ENCODE measurements around the gene CMPK1.
"Not testable (repeated sequence)": the region's sequence is repeated elsewhere in the genome, so short reads cannot be mapped to it uniquely, and the experiment has no call there.

DNA sequence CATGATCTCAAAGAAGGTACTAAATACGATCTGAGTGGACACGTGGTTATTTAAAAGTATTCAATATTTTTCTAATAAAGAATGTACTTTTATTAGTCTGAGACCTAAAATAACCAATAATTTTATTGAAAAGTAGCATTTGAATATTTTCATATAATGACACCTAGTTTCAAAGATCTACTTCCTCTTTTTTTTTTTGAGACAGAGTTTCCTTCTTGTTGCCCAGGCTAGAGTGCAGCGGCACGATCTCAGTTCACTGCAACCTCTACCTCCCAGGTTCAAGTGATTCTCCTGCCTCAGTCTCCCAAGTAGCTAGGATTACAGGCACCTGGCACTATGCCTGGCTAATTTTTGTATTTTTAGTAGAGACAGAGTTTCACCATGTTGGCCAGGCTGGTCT, 45.5 kb upstream of the CMPK1 start:
- TF ChIP-seq, protein P1, sequence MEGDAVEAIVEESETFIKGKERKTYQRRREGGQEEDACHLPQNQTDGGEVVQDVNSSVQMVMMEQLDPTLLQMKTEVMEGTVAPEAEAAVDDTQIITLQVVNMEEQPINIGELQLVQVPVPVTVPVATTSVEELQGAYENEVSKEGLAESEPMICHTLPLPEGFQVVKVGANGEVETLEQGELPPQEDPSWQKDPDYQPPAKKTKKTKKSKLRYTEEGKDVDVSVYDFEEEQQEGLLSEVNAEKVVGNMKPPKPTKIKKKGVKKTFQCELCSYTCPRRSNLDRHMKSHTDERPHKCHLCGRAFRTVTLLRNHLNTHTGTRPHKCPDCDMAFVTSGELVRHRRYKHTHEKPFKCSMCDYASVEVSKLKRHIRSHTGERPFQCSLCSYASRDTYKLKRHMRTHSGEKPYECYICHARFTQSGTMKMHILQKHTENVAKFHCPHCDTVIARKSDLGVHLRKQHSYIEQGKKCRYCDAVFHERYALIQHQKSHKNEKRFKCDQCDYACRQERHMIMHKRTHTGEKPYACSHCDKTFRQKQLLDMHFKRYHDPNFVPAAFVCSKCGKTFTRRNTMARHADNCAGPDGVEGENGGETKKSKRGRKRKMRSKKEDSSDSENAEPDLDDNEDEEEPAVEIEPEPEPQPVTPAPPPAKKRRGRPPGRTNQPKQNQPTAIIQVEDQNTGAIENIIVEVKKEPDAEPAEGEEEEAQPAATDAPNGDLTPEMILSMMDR (IDR thresholded peaks at IDR 0.05): not testable (repeated sequence)
- TF ChIP-seq POLR2A (IDR thresholded peaks at IDR 0.05): not testable (repeated sequence)
